ENCODE results near the gene ZNF501.

ZNF501 gene

DNA sequence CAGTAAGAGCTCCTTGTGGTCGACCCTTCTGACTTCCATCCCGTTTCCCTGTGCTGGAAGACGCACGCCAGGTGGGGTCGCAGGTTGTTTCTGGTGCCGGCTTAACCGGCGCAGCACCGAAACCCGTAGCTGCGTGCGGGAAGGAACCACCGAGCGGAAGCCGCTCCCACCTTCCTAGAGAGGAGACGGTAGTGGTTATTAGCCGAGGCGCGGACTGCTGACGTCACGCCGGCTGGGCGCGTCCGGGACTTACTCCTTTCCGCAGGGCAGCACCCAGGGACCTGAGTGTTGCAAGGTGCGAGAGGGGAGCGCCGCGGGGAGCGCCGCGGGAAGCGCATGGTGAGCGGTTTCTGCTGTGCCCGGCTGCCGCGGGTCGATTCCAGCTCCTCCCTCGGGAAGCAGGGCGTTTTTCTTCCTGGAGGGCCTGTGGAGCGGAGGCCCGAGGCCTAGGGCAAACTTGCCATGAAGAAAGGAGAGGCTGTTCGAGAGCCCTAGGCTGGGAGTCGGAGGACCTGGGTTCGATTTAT lies at the start of gene ZNF501:
ZNF501 (plus strand) TSS at position 252 of the 527 bp plus-strand sequence. CDS start 4,787 bp downstream, outside the sequence.
- TF ChIP-seq, protein P1, sequence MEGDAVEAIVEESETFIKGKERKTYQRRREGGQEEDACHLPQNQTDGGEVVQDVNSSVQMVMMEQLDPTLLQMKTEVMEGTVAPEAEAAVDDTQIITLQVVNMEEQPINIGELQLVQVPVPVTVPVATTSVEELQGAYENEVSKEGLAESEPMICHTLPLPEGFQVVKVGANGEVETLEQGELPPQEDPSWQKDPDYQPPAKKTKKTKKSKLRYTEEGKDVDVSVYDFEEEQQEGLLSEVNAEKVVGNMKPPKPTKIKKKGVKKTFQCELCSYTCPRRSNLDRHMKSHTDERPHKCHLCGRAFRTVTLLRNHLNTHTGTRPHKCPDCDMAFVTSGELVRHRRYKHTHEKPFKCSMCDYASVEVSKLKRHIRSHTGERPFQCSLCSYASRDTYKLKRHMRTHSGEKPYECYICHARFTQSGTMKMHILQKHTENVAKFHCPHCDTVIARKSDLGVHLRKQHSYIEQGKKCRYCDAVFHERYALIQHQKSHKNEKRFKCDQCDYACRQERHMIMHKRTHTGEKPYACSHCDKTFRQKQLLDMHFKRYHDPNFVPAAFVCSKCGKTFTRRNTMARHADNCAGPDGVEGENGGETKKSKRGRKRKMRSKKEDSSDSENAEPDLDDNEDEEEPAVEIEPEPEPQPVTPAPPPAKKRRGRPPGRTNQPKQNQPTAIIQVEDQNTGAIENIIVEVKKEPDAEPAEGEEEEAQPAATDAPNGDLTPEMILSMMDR (conservative IDR thresholded peaks at IDR 0.05; ENCODE audit: low read depth, low read length): no peak
- DNase-seq (ENCODE audit: low read depth): peak; percentile 93
- H3K4me3 ChIP-seq (ENCODE audit: low read depth, low read length): peak within 1 kb of the TSS; percentile 77

DNA sequence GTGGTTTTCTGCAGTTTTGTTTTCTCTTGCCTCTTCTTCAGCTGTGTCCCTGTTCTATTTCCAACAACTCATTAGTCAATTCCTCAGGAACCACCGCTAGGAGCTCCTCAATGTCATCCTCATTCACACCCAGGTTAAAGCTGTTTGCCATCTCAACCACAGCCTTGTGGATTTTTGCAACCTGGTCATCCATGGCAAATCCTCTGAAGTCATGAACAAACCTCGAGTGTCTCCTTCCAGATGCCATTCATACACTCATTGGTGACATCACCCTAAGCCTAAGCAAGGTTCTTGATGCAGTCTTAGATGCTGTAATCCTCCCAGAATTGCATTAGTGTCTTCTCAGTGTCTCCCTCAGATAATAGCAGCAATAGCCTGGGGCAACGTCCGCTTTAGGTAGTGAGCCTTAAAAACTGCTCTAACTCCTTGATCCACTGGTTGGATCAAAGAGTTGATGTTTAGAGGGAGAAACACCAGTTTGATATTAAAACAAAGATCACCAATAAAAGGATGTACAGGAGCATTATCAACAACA lies 48.4 kb upstream of the ZNF501 start:
- DNase-seq (ENCODE audit: low read depth): no peak
- no peak overlapping the region for H3K4me3 ChIP-seq (ENCODE audit: low read depth, low read length)
- TF ChIP-seq, protein P1 (conservative IDR thresholded peaks at IDR 0.05; ENCODE audit: low read depth, low read length): no peak

DNA sequence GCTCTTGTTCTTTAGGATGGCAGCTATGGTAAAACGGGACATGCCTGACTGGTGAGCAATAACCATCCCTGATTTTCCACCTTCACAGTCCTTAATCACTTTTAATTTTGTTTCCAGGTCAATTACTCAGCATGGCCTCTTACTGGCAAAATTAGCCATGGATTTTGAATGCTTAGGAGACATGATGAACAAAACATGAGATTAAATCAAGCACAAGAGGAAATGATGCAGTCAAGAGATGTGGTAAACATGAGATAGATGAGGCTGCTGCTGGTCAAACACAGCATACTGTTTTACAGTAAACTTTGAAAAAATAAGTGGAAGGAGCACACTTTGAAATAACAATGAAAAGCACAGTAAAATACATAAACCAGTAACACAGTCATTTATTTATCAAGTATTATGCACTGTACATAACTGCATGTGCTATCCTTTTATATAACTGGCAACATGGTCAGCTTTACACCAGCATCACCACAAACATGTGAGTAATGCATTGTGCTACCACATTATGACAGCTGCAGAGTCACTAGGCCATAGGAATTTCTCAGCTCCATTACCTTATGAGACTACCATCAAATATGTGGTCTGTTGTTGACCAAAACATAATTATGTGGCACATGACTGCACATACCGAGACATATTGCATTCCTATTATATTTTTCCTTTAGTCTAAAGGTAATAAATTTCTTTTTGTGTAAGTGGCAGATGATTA lies 47.1 kb upstream of the ZNF501 start:
- DNase-seq (ENCODE audit: low read depth): peak; percentile 14
- TF ChIP-seq, protein P1 (conservative IDR thresholded peaks at IDR 0.05; ENCODE audit: low read depth, low read length): no peak
- H3K4me3 ChIP-seq (ENCODE audit: low read depth, low read length): no peak overlapping the region

DNA sequence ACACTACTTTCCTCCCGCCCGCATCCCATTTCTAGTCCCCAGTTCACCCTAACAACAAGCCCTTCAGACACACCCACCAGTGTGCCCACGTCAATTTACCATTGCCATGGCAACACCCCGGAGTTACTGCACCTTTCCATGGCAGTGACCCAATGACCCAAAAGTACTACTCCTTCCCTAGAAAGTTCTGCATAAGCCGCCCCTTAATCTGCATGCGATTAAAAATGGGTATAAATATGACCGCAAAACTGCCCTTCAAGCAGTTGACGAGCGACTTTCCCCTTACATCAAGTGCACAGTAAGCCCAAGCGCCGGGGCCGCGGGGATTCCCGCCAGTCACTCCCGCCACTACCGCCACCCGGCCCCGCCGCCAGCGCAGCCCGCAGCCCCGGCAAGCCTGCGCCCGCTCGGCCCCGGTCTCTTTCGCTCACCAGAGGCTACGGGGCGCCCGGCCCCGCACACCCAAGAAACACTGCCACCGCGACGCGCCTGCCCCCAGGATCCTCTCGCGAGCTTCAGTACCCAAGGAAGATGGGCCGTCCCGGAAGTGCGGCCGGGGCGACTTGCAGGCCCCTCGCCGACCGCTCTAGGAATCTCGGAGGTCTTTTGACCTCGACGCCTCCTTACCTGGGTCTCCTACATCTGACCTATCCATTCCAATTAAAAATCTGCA lies 44.2 kb upstream of the ZNF501 start:
- H3K4me3 ChIP-seq (ENCODE audit: low read depth, low read length): peak overlapping the region; percentile 63
- DNase-seq (ENCODE audit: low read depth): peak; percentile 91
- TF ChIP-seq, protein P1 (conservative IDR thresholded peaks at IDR 0.05; ENCODE audit: low read depth, low read length): no peak

DNA sequence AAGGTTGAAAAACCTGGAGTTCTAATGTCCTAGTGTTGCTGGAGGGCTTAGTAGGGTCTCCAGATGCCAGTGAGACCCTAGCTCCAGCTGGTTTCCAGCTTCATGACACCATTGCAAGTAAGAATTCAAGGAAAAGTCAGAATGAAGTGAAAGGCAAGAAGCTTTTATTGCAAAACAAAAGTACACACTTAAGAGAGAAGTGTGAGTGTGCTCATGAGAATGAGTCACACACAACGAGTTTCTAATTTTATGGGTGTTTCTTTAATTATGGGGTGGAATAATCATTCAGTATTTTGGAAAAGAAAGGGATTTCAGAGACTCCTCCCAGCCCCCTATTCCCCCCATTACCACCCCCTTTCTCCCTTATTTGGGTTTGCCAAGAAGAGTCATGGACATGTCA lies 41.5 kb upstream of the ZNF501 start:
- no peak for DNase-seq (ENCODE audit: low read depth)
- TF ChIP-seq, protein P1 (conservative IDR thresholded peaks at IDR 0.05; ENCODE audit: low read depth, low read length): no peak
- H3K4me3 ChIP-seq (ENCODE audit: low read depth, low read length): no peak overlapping the region

DNA sequence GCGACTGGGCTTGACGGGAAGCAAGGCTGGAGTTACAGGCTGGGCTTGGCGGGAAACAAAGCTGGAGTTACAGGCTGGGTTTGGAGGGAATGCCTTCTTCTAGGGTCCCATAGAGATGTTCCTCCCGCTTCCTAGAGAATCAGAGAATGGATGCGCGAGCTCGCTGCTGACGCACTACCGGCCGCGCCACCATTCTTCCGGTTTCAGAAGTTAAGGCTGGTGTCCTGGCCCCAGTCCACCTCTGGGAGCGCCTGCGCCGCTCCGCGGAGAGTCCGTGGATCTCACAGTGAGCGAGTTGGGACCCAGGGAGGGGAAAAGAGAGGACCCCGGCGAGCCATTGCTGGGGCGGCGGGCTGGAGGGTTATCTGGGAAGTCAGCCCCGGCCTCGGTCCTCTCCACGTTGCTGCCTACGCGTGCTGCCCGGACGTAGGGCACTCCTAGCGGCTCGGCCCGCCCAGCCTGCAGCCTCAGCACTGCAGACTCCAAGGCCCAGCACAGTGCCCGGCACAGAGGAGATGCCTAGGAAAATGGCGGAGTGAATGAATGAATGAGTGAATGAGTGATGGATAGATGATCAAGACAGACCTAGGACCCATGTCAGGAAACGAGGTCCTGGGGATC lies 16.9 kb upstream of the ZNF501 start, which contains the start of gene ZNF502:
ZNF502 (plus strand) TSS at position 206 of the 621 bp plus-strand sequence. CDS start 7,602 bp downstream, outside the sequence.
- DNase-seq (ENCODE audit: low read depth): peak; percentile 93
- peak within 1 kb of the TSS; percentile 87 for H3K4me3 ChIP-seq (ENCODE audit: low read depth, low read length)
- TF ChIP-seq, protein P1 (conservative IDR thresholded peaks at IDR 0.05; ENCODE audit: low read depth, low read length): peak; percentile 57
